ENCODE measurements around the gene HUNK. TPM values are rescaled to one million over a fixed set of nuclear protein-coding genes. Genes with fewer than 3 reads are reported as not detected.
"Not testable (repeated sequence)": the region's sequence is repeated elsewhere in the genome, so short reads cannot be mapped to it uniquely, and the experiment has no call there.

The HUNK gene
- total RNA-seq, 1 donor from 2014 or later: 29.1 TPM

DNA sequence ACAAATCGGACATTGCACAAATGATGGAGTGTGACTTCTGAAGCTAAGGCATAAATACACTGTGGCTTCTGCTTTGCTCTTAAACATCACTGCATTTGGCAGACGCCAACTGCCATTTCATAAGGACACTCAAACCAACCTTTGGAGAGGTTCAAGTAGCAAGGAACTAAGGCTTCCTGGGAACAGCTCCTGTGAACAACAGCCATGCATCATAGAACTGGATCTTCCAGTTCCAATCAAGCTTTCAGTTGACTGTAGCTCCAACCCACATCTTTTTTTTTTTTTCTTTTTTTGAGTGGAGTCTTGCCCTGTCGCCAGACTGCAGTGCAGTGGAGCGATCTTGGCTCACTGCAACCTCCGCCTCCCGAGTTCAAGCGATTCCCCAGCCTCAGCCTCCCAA lies 10.7 kb upstream of the HUNK start:
- H3K36me3 Mint-ChIP-seq (ENCODE audit: low read depth): no peaks in the 10 kb centered on the region
- H3K4me3 Mint-ChIP-seq: no peak overlapping the region
- TF ChIP-seq, protein P1, sequence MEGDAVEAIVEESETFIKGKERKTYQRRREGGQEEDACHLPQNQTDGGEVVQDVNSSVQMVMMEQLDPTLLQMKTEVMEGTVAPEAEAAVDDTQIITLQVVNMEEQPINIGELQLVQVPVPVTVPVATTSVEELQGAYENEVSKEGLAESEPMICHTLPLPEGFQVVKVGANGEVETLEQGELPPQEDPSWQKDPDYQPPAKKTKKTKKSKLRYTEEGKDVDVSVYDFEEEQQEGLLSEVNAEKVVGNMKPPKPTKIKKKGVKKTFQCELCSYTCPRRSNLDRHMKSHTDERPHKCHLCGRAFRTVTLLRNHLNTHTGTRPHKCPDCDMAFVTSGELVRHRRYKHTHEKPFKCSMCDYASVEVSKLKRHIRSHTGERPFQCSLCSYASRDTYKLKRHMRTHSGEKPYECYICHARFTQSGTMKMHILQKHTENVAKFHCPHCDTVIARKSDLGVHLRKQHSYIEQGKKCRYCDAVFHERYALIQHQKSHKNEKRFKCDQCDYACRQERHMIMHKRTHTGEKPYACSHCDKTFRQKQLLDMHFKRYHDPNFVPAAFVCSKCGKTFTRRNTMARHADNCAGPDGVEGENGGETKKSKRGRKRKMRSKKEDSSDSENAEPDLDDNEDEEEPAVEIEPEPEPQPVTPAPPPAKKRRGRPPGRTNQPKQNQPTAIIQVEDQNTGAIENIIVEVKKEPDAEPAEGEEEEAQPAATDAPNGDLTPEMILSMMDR (conservative IDR thresholded peaks at IDR 0.05): no peak
- DNase-seq (ENCODE audit: low read depth, low spot score): no peak
- H3K4me1 Mint-ChIP-seq: no peaks in the 10 kb centered on the region
- no peaks in the 10 kb centered on the region for H3K9me3 Mint-ChIP-seq
- H3K27ac Mint-ChIP-seq (ENCODE audit: unreplicated experiment): no peak overlapping the region
- H3K27me3 Mint-ChIP-seq (ENCODE audit: low read depth): no peaks in the 10 kb centered on the region

DNA sequence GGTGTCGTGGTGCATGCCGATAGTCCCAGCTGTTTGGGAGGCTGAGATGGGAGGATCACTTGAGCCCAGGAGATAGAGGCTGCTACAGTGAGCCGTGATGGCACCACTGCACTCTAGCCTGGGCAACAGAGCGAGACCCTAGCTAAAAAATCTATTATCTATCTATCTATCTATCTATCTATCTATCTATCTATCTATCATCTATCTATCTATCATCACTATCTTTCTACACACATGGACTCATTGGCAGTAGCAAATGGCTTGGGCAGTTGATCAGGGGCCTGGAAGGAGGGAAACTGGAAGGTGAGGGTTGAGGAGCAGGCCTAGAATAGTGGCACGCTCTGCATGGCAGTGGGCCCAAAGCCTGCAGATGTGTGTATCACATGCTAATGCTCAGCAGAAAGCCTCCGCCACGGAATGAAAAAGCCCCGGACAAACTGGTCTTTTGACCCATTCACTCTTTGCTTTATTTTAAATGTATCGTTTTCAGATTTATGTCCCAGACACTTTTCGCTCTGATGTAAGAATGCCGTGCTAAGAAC lies 7.3 kb upstream of the HUNK start:
- H3K4me3 Mint-ChIP-seq: no peak overlapping the region
- TF ChIP-seq, protein P1 (conservative IDR thresholded peaks at IDR 0.05): no peak
- no peaks in the 10 kb centered on the region for H3K27me3 Mint-ChIP-seq (ENCODE audit: low read depth)
- H3K9me3 Mint-ChIP-seq: no peaks in the 10 kb centered on the region
- DNase-seq (ENCODE audit: low read depth, low spot score): no peak
- H3K36me3 Mint-ChIP-seq (ENCODE audit: low read depth): no peaks in the 10 kb centered on the region
- H3K27ac Mint-ChIP-seq (ENCODE audit: unreplicated experiment): no peak overlapping the region
- H3K4me1 Mint-ChIP-seq: no peaks in the 10 kb centered on the region

DNA sequence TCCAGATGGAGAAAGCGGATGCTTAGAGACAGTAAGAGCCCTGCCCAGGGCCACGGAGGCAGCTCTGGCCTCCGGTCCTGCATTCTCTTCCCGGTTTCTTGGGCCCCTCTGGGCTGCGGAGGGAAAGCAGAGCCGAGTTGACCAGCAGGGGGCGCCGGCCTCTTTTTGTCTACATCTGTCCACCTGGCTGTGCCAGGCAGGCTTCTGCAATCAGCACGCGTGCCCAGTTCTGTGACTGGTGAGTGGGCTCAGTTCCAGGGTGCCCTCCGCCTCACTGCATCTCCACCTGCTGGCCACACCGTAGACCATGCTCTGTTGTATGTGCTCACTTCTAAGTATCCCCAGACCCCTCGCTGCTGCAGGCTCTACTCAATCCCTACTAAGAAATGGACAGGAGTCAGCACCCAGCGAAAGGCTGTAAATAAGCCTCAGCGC lies 6.7 kb upstream of the HUNK start:
- peak; percentile 92 for DNase-seq (ENCODE audit: low read depth, low spot score)
- no peaks in the 10 kb centered on the region for H3K27me3 Mint-ChIP-seq (ENCODE audit: low read depth)
- TF ChIP-seq, protein P1 (conservative IDR thresholded peaks at IDR 0.05): peak; percentile 91
- H3K9me3 Mint-ChIP-seq: no peaks in the 10 kb centered on the region
- no peak overlapping the region for H3K27ac Mint-ChIP-seq (ENCODE audit: unreplicated experiment)
- no peaks in the 10 kb centered on the region for H3K36me3 Mint-ChIP-seq (ENCODE audit: low read depth)
- no peak overlapping the region for H3K4me3 Mint-ChIP-seq
- H3K4me1 Mint-ChIP-seq: no peaks in the 10 kb centered on the region

DNA sequence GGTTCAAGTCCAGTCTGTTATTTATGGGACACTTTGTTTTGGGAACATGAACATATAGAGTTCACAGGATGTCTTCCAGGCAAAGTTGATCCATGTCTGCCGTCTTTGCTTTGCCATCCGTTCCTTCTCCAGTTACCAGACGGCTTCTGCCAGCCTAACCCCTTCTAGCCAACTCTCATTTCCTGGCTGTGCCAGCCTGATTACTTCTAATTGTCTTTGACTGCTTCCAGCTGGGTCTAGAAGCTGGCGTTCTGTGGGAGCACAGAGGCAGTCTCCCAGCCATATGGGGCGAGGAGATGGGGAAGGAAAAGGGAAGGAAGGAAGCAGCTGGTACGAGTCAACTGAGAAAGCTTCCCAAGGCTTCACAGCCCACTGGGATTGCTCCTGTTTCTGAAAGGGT lies 3.1 kb upstream of the HUNK start:
- Mint-ChIP-seq H3K27ac (ENCODE audit: unreplicated experiment) (no peak overlapping the region), H3K4me1 (peaks cover 15% of the 10 kb centered on the region), H3K4me3 (no peak overlapping the region), H3K36me3 (ENCODE audit: low read depth) (no peaks in the 10 kb centered on the region), H3K9me3 (no peaks in the 10 kb centered on the region), H3K27me3 (ENCODE audit: low read depth) (no peaks in the 10 kb centered on the region)
- DNase-seq (ENCODE audit: low read depth, low spot score): no peak
- TF ChIP-seq, protein P1 (conservative IDR thresholded peaks at IDR 0.05): no peak

DNA sequence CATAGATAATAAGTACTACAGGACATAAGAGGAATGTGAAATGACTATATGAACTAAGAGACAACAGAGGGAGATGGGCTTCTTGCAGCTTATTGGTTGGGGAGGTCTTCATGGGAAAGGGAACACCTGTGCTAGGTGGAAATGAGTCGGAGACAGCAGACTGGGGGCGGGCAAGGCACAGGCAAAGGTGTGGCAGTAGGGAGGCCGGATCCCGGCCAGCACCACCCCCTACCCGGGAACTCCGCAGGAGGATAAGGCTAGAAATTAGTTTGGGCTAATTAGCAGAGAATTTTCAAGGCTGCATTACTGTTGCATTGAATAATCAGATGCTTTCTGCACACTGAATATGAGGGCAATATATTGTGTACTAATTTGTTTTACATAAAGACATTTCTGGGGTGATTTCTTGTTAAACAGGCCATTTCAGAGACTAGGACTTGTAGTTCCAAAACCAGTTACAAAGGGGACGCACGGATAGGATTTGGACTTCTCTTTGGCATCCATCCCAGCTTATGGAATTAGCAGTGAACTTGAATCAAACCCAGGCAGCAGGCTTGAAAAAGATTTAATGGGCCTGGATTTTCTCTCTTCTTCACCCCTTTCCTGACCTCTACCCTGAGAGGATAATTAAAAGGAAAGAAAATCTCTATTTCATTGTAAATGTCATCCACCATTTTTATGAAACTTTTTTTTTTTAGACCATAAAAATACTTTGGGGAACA lies 2.2 kb upstream of the HUNK start:
- DNase-seq (ENCODE audit: low read depth, low spot score): no peak
- Mint-ChIP-seq H3K4me1 (peaks cover 24% of the 10 kb centered on the region), H3K9me3 (no peaks in the 10 kb centered on the region), H3K27me3 (ENCODE audit: low read depth) (no peaks in the 10 kb centered on the region), H3K27ac (ENCODE audit: unreplicated experiment) (no peak overlapping the region), H3K4me3 (peak overlapping the region; percentile 63), H3K36me3 (ENCODE audit: low read depth) (no peaks in the 10 kb centered on the region)
- TF ChIP-seq, protein P1 (conservative IDR thresholded peaks at IDR 0.05): no peak

DNA sequence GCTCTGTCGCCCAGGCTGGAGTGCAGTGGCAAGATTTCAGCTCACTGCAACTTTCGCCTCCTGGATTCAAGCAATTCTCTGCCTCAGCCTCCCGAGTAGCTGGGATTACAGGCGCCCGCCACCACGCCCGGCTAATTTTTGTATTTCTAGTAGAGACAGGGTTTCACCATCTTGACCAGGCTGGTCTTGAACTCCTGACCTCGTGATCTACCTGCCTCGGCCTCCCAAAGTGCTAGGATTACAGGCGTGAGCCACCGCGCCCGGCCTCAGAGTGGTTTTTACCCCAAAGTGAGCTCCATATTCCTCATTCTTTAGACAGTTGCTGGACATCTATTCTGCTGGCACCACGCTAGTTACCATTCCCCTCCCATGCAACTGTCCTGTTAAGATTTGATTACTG lies 1.4 kb upstream of the HUNK start:
- not testable (repeated sequence) for DNase-seq (ENCODE audit: low read depth, low spot score); H3K27ac Mint-ChIP-seq (ENCODE audit: unreplicated experiment); H3K36me3 Mint-ChIP-seq (ENCODE audit: low read depth); H3K9me3 Mint-ChIP-seq; H3K27me3 Mint-ChIP-seq (ENCODE audit: low read depth)
- Mint-ChIP-seq H3K4me3 (peak overlapping the region; percentile 98), H3K4me1 (peaks cover 31% of the 10 kb centered on the region)
